MM.1S (cell line): Measurements from ENCODE around the gene PRKCB.

Experiments used
- CTCF ChIP-seq: fragments of 300-600 bp; sonication (generic); IDR thresholded peaks from 2 replicates; pipeline ENCODE4 v1.5.1; 2016; ENCODE audit warnings: antibody characterized with exemption, low read length, mixed read lengths
- EZH2 ChIP-seq: fragments of 300-600 bp; sonication (generic); optimal IDR thresholded peaks from 2 replicates; pipeline ENCODE3; 2017; ENCODE audit warnings: low read depth, mild to moderate bottlenecking, antibody characterized with exemption, low read length, mixed read lengths

- TF ChIP-seq CTCF (no peak), EZH2 (no peak)
Observed at GRCh38 chr16:24123275-24123674, 287.5 kb downstream of the PRKCB start.
